ENCODE data around the gene DCX. TPM values are rescaled to one million over a fixed set of nuclear protein-coding genes. Genes with fewer than 3 reads are reported as not detected.

Gene DCX
- total and polyA plus RNA-seq, 2 of the 13 experiments (the other 11 are each of a cell fraction or from before 2014, with no cell fraction given), result not detected

- TF ChIP-seq ZNF572 (CRISPR knock-in tag; IDR thresholded peaks at IDR 0.05), result no peak
- no peak for TF ChIP-seq ZNF280D (CRISPR knock-in tag; IDR thresholded peaks at IDR 0.05)
- no peak for TF ChIP-seq ZFP36 (IDR thresholded peaks at IDR 0.05; ENCODE audit: borderline replicate concordance, low read depth, low read length, partially characterized antibody)
Measured at GRCh38 chrX:111460607-111461006, 48.6 kb upstream of the DCX start (continued).

GRCh38 chrX:111447298-111447697 lies 35.3 kb upstream of the DCX start:
- Histone ChIP-seq H3K9me3 (ENCODE audit: low read length) (no peaks in the 10 kb centered on the region), H3K4me1 (ENCODE audit: insufficient read depth, low read length) (no peaks in the 10 kb centered on the region), H2AFZ (ENCODE audit: low read length) (no peak overlapping the region), H3K9ac (ENCODE audit: insufficient read depth, low read depth, low read length) (no peak overlapping the region), H3K27ac (ENCODE audit: extremely low read length, insufficient read depth, low read length) (no peak overlapping the region), H3K79me2 (ENCODE audit: insufficient read depth, low read length) (no peaks in the 10 kb centered on the region), H3K4me2 (ENCODE audit: low read depth, low read length) (no peak overlapping the region), H3K4me3 (replicated peaks in 1 of 3; ENCODE audit: insufficient read depth in 1 of 3, low read depth in 2 of 3, low read length in 3 of 3) (no peak overlapping the region), H3K36me3 (replicated peaks in 1 of 2; ENCODE audit: control insufficient read depth in 1 of 2, insufficient read depth in 2 of 2, low read length in 2 of 2) (no peaks in the 10 kb centered on the region), H4K20me1 (ENCODE audit: insufficient read depth, low read length) (no peaks in the 10 kb centered on the region), H3K27me3 (ENCODE audit: control insufficient read depth in 1 of 2, insufficient read depth in 2 of 2, low read length in 2 of 2) (no peaks in the 10 kb centered on the region)
- in situ Hi-C loops (cut with HindIII; ENCODE audit: extremely low pct_ligation_motif_present, low pct_unique_long_range_greater_than_20kb), result loop anchor here (25.0 kb wide), 1 partner anchor 285 kb away; no protein-coding TSS in a partner anchor
- ATAC-seq, result peak; percentile 48
- TF ChIP-seq, protein P1, sequence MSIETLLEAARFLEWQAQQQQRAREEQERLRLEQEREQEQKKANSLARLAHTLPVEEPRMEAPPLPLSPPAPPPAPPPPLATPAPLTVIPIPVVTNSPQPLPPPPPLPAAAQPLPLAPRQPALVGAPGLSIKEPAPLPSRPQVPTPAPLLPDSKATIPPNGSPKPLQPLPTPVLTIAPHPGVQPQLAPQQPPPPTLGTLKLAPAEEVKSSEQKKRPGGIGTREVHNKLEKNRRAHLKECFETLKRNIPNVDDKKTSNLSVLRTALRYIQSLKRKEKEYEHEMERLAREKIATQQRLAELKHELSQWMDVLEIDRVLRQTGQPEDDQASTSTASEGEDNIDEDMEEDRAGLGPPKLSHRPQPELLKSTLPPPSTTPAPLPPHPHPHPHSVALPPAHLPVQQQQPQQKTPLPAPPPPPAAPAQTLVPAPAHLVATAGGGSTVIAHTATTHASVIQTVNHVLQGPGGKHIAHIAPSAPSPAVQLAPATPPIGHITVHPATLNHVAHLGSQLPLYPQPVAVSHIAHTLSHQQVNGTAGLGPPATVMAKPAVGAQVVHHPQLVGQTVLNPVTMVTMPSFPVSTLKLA (IDR thresholded peaks at IDR 0.05), result no peak
- TF ChIP-seq HOXA5 (CRISPR knock-in tag; IDR thresholded peaks at IDR 0.05) (peak; percentile 98), CEBPG (CRISPR knock-in tag; IDR thresholded peaks at IDR 0.05) (0 out of 2 replicates have a peak, but pooled peaks have one; percentile 7), KMT2B (CRISPR knock-in tag; IDR thresholded peaks at IDR 0.05) (no peak), MEIS1 (CRISPR knock-in tag; IDR thresholded peaks at IDR 0.05; ENCODE audit: borderline replicate concordance) (peak; percentile 94), STAG1 (CRISPR knock-in tag; IDR thresholded peaks at IDR 0.05) (0 out of 2 replicates have a peak, but pooled peaks have one; percentile 23), MEIS2 (CRISPR knock-in tag; IDR thresholded peaks at IDR 0.05) (peak; percentile 41; the same call in 1 of the 2 replicates), CTCF (CRISPR knock-in tag; IDR thresholded peaks at IDR 0.05) (peak; percentile 41; the same call in 1 of the 2 replicates)
- TF ChIP-seq, protein P2, sequence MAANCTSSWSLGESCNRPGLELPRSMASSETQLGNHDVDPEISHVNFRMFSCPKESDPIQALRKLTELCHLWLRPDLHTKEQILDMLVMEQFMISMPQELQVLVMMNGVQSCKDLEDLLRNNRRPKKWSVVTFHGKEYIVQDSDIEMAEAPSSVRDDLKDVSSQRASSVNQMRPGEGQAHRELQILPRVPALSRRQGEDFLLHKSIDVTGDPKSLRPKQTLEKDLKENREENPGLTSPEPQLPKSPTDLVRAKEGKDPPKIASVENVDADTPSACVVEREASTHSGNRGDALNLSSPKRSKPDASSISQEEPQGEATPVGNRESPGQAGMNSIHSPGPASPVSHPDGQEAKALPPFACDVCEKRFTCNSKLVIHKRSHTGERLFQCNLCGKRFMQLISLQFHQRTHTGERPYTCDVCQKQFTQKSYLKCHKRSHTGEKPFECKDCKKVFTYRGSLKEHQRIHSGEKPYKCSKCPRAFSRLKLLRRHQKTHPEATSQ (CRISPR knock-in tag; IDR thresholded peaks at IDR 0.05; ENCODE audit: borderline replicate concordance), result no peak
- peak; percentile 2 for DNase-seq (ENCODE audit: low spot score)
- peak; percentile 8 for FAIRE-seq
- ChIA-PET CTCF (ENCODE audit: low intra/inter-chr PET ratio, low total read pairs) (no interaction called here), POLR2A (no interaction called here)
- intact Hi-C loops (cut with micrococcal nuclease; ENCODE audit: unreplicated experiment), result loop anchor here (2.0 kb wide), 1 partner anchor 282 kb away; no protein-coding TSS in a partner anchor
- WGBS (ENCODE audit: low lambda C conversion rate), result no CpG with 5 or more reads among the region's 3 CpGs
- no TSS peak for BruUV-seq (replicated peaks)

Measured in HepG2 (cell line).